Ureter (tissue), 1 donor: ENCODE data around the gene ZNF416. TPM values are rescaled to one million over a fixed set of nuclear protein-coding genes. Genes with fewer than 3 reads are reported as not detected.

Source experiments
- DNase-seq: peaks from one replicate; pipeline ENCODE4 v3.0.0-alpha.2; 2020; ENCODE audit warnings: low spot score
- total RNA-seq: library from RNA; stranded (reverse); gene quantifications from one replicate; pipeline ENCODE4 v1.2.4, GENCODE V29; 2023
- donor health status: DM: yes; HTN: yes; CAD: no.

Gene ZNF416
- total RNA-seq, 1 donor from 2014 or later = 8.6 TPM

- no peak for DNase-seq
Measured at GRCh38 chr19:57559008-57559403, 19.7 kb downstream of the ZNF416 start.

DNA sequence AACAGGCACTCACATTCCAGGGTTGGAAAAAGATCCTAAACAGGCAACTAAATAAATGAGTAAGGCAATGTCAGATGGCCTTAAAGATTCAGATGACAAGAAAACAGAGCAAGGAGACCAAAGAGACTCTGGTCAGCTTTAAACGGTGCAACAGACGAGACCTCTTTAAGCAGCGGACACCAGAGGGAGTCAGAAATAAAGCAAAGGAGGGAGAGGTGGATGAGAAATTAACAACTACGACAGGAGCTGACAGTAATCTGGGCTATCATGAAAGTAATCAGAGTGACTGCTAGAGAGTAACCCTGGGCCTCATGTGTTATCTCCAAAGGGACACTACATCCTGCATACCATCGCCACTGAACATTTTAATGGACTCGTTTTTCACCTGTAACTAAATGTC lies 20.2 kb downstream of the ZNF416 start:
- DNase-seq = no peak

DNA sequence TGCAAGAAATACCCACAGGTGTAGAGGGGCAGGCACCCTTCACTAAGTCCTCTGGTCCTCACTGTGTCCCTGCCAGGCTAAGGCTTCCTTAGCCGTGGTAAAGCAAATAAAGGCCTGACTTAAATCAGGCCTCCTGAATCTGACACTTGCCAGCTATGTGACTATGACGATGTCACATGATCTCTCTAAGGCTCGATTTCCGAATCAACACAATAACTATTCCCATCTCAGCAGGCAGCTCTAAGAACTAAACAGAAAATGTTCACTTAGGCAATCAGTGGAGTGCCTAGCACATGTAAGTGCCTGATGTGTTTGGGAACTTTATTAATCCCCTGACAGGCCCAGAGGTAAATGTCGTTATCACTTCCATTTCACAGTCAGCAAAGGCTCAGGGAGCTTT lies 21.1 kb downstream of the ZNF416 start:
- DNase-seq = no peak

DNA sequence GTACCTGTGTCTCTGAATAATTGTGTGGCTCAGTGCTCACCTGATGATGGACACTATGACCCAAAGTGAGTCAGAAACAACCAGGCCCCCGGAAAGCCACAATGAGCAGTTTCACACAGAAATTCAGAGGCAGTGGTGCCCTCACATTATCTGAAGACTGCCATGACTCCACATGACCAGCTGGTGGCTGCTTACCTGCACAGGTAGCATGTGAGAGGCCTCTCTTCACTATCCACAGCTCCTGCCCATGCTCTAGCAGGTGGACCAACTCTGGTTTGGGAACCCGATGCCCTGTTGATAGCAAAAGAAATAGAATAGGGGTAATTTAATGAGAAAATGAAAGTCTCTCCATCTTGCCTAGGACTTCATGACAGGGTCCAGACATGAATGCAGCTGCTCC lies 26.3 kb downstream of the ZNF416 start:
- DNase-seq = no peak

GRCh38 chr19:57546513-57546912 lies 32.2 kb downstream of the ZNF416 start:
- DNase-seq = no peak

GRCh38 chr19:57537953-57538547 lies 40.7 kb downstream of the ZNF416 start:
- no peak for DNase-seq

GRCh38 chr19:57527136-57527881 lies 51.4 kb downstream of the ZNF416 start, which contains the start of gene ZNF549:
Gene ZNF549, plus strand, starts transcription at chr19:57527356. Its CDS starts 218 bp downstream, at chr19:57527574.
- DNase-seq = peak; percentile 90

Other genes with a start within 250 kb of the ZNF416 start
- gene ZNF304, start 227.6 kb downstream of the ZNF416 start, total RNA-seq = 13.6 TPM
- 7.6 TPM for gene TRAPPC2B, start 215.4 kb downstream of the ZNF416 start, total RNA-seq
- gene ZNF547, start 215.4 kb downstream of the ZNF416 start, total RNA-seq = 4.5 TPM
- gene ZNF548, start 189.1 kb downstream of the ZNF416 start, total RNA-seq = 23.8 TPM
- 20.3 TPM for gene ZNF17, start 167.8 kb downstream of the ZNF416 start, total RNA-seq
- 20.5 TPM for gene ZNF749, start 143.6 kb downstream of the ZNF416 start, total RNA-seq
- 1.4 TPM for gene VN1R1, start 121.8 kb downstream of the ZNF416 start, total RNA-seq
- gene ZNF772, start 101.3 kb downstream of the ZNF416 start, total RNA-seq = 16.9 TPM
- gene ZNF419, start 91.2 kb downstream of the ZNF416 start, total RNA-seq = 18.5 TPM
- 12.2 TPM for gene ZNF773, start 79.0 kb downstream of the ZNF416 start, total RNA-seq
- 12.2 TPM for gene ZNF549, start 51.6 kb downstream of the ZNF416 start, total RNA-seq
- 16.4 TPM for gene ZNF550, start 19.0 kb downstream of the ZNF416 start, total RNA-seq
- 8.1 TPM for gene ZIK1, start 5.2 kb upstream of the ZNF416 start, total RNA-seq
- gene ZNF530, start 21.0 kb upstream of the ZNF416 start, total RNA-seq = 5.3 TPM
- gene ZNF134, start 35.3 kb upstream of the ZNF416 start, total RNA-seq = 25.0 TPM
- 29.7 TPM for gene ZNF211, start 54.3 kb upstream of the ZNF416 start, total RNA-seq
- 1.7 TPM for gene ZSCAN4, start 90.0 kb upstream of the ZNF416 start, total RNA-seq
- gene ZNF551, start 103.1 kb upstream of the ZNF416 start, total RNA-seq = 21.5 TPM
- gene ZNF154, start 130.3 kb upstream of the ZNF416 start, total RNA-seq = 14.2 TPM
- 10.9 TPM for gene ZNF671, start 148.7 kb upstream of the ZNF416 start, total RNA-seq
- 22.2 TPM for gene ZNF776, start 167.9 kb upstream of the ZNF416 start, total RNA-seq
- 31.6 TPM for gene ZNF586, start 190.8 kb upstream of the ZNF416 start, total RNA-seq
- gene ZNF552, start 236.0 kb upstream of the ZNF416 start, total RNA-seq = 67.1 TPM